SU-DHL-6 (cell line): Measurements from ENCODE around the gene CXCL10.

Experiments used
- CTCF ChIP-seq: fragments of 200-600 bp; sonication (generic); IDR thresholded peaks from one replicate; pipeline ENCODE4 v1.5.1; 2017; ENCODE audit warnings: antibody characterized with exemption, mild to moderate bottlenecking, low read length, moderate library complexity; ENCODE audit not compliant: insufficient read depth, poor library complexity, severe bottlenecking
- EZH2phosphoT487 ChIP-seq: fragments of 200-600 bp; sonication (generic), shearing (Covaris generic); conservative IDR thresholded peaks from 2 replicates; pipeline ENCODE4 v1.6.1; 2018; ENCODE audit warnings: mild to moderate bottlenecking, antibody characterized with exemption, low read length, moderate library complexity, mixed read lengths

GRCh38 chr4:76058888-76059426 lies 35.7 kb upstream of the CXCL10 start:
- TF ChIP-seq CTCF (no peak), EZH2phosphoT487 (no peak)
